Measurements from ENCODE around the gene SOST. TPM values are rescaled to one million over a fixed set of nuclear protein-coding genes. Genes with fewer than 3 reads are reported as not detected.

Gene SOST
- total and polyA plus RNA-seq, 2 donors (not counting 3 experiments of a cell fraction or from before 2014, with no cell fraction given): not detected

GRCh38 chr17:43734376-43734775 lies 24.2 kb downstream of the SOST start:
- BruUV-seq (replicated peaks): no TSS peak
- Histone ChIP-seq H4K20me1 (replicated peaks; ENCODE audit: control insufficient read depth, extremely low read depth, insufficient read depth, low read length) (no peaks in the 10 kb centered on the region), H3K27me3 (ENCODE audit: control insufficient read depth in 2 of 2, insufficient read depth in 2 of 2, low read length in 2 of 2) (peaks cover 2% of the 10 kb centered on the region in 2 experiments), H3K27ac (ENCODE audit: insufficient read depth, low read depth, low read length) (no peak overlapping the region), H3K9me1 (replicated peaks; ENCODE audit: control insufficient read depth, extremely low read depth, insufficient read depth, low read length) (no peaks in the 10 kb centered on the region), H3K4me2 (ENCODE audit: insufficient read depth, low read length) (no peak overlapping the region), H3K9ac (replicated peaks; ENCODE audit: extremely low read depth, insufficient read depth, low read length) (no peak overlapping the region), H3K36me3 (ENCODE audit: control insufficient read depth in 2 of 2, extremely low read depth in 1 of 2, insufficient read depth in 2 of 2, low read length in 2 of 2) (no peaks in the 10 kb centered on the region), H3K4me1 (ENCODE audit: control insufficient read depth, extremely low read depth, insufficient read depth, low read length) (no peaks in the 10 kb centered on the region), H3K4me3 (replicated peaks in 1 of 3; ENCODE audit: insufficient read depth in 1 of 3, low read depth in 1 of 3, low read length in 3 of 3) (no peak overlapping the region), H3K9me3 (replicated peaks; ENCODE audit: control insufficient read depth, insufficient read depth, low read length) (no peaks in the 10 kb centered on the region), H3K79me2 (ENCODE audit: control insufficient read depth, insufficient read depth, low read length) (no peaks in the 10 kb centered on the region), H2AFZ (ENCODE audit: low read depth, low read length) (no peak overlapping the region)
- no peak for DNase-seq (ENCODE audit: low read depth, low spot score)
- POLR2A ChIA-PET: no interaction called here
- CTCF ChIA-PET: interaction anchor here (0.8 to 2.0 kb wide), 5 partner anchors 12 to 41 kb away, joined by 3 to 4 read pairs (median 3); no protein-coding TSS in a partner anchor
- intact Hi-C loops (cut with micrococcal nuclease) (no loop called here), dilution Hi-C loops (cut with MboI; ENCODE audit: extremely low pct_ligation_motif_present, low sequenced_read_pairs) (no loop called here)
- TF ChIP-seq POLR2AphosphoS5 (IDR thresholded peaks at IDR 0.05; ENCODE audit: insufficient read depth, low read depth, low read length) (no peak), JUN (IDR thresholded peaks at IDR 0.05; ENCODE audit: borderline replicate concordance, insufficient read depth, insufficient read length, low read depth) (no peak), MYC (IDR thresholded peaks at IDR 0.05; ENCODE audit: low read depth, low read length) (no peak), CTCF (IDR thresholded peaks at IDR 0.05; ENCODE audit: extremely low read depth in 1 of 2, insufficient read depth in 1 of 2, low read depth in 1 of 2, low read length in 2 of 2) (no peak), FOS (IDR thresholded peaks at IDR 0.05; ENCODE audit: borderline replicate concordance, insufficient read depth, low read length) (no peak), POLR2A (IDR thresholded peaks at IDR 0.05; ENCODE audit: low read depth, low read length) (no peak), EZH2 (IDR thresholded peaks at IDR 0.05; ENCODE audit: borderline replicate concordance, low read depth, low read length, severe bottlenecking) (no peak), MAX (IDR thresholded peaks at IDR 0.05; ENCODE audit: insufficient read depth, insufficient read length) (no peak)
- no peak for FAIRE-seq
